Subcutaneous adipose tissue (tissue), 4 donors: Measurements from ENCODE around the gene ZNF207. TPM values are rescaled to one million over a fixed set of nuclear protein-coding genes. Genes with fewer than 3 reads are reported as not detected.

Experiments used
- total RNA-seq, 4 donors: library from RNA; depleted of rRNA; stranded (reverse); fragments of >200 nt; gene quantifications; one replicate each; pipeline ENCODE4 v1.1.0, GENCODE V29; 2016
- TF ChIP-seq, protein P1 (sequence below): fragments of 450-650 bp; IDR thresholded peaks from one replicate; pipeline ENCODE4 v1.5.1; 2016; ENCODE audit warnings: low read depth, mild to moderate bottlenecking, control low read depth, antibody characterized with exemption, moderate library complexity

The ZNF207 gene
- total RNA-seq, 4 donors from 2014 or later = 131 to 197 (median 147) TPM

DNA sequence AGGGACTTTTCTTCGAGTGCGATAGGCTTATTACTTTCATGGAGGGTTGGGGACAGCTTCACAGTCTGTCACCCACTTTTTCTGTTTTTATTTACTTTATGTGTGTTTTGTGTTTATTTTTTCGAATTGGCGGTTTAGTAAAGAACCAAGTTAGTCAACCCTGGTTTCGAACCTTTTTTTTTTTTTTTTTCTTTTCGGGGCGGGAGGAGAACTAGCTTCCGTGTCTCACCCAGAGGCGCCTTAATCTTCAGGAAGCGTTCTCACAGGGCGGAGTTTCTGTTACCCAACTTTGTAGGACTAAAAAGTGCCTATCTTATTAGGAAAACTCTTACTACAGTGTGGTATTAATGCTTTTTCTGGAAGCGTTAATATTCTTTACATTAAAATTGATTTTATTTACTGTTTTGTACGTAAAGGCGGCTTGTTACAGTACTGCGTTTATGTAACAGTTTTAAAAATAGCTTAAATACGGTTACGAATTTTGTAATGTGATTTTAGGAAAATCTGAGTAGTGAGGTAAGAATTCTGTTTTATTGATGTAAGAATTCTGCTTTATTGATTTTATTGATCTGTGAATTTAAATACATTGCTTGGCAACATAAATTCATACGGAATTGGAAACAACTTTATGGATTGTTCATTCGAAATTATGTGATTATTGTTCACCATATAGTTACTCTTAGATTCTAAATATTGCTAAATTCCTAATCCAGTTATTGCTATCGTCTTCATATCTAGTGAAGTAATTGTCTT lies 885 bp downstream of the ZNF207 start:
- TF ChIP-seq, protein P1, sequence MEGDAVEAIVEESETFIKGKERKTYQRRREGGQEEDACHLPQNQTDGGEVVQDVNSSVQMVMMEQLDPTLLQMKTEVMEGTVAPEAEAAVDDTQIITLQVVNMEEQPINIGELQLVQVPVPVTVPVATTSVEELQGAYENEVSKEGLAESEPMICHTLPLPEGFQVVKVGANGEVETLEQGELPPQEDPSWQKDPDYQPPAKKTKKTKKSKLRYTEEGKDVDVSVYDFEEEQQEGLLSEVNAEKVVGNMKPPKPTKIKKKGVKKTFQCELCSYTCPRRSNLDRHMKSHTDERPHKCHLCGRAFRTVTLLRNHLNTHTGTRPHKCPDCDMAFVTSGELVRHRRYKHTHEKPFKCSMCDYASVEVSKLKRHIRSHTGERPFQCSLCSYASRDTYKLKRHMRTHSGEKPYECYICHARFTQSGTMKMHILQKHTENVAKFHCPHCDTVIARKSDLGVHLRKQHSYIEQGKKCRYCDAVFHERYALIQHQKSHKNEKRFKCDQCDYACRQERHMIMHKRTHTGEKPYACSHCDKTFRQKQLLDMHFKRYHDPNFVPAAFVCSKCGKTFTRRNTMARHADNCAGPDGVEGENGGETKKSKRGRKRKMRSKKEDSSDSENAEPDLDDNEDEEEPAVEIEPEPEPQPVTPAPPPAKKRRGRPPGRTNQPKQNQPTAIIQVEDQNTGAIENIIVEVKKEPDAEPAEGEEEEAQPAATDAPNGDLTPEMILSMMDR = no peak

DNA sequence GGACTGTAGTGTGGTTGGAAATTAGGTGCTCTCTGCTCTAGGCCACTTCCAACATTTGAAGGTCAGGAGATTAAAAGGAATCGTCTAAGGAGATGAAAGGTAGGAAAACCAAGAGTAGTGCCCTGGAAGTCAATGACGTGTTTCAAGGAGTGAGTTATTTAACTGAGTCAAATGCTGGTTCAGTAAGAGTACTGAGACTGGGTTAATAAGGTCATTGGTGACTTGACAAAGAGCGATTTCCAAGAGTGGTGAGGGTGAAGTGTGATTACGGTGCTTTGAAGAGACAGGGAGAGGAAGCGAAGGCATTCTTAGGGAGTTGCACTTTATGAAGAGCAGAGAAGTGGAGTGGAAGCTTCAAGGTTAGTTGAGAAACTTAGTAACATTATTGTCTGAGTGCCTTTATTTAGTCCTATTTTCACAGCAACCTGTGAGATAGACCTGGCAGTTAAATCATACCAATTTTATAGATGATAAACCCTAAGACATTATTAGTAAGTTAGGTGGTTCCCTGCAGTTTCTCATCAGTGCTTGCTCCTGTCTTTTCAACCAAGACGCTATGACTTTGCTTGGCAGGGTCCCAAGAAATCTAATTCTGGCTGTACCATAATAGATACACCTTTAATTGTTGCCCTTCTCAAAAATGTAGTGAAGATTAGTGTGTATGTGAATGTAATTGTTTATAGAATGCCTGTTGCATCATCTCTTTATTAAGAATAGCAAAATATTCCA lies 5.9 kb downstream of the ZNF207 start:
- TF ChIP-seq, protein P1 = no peak

DNA sequence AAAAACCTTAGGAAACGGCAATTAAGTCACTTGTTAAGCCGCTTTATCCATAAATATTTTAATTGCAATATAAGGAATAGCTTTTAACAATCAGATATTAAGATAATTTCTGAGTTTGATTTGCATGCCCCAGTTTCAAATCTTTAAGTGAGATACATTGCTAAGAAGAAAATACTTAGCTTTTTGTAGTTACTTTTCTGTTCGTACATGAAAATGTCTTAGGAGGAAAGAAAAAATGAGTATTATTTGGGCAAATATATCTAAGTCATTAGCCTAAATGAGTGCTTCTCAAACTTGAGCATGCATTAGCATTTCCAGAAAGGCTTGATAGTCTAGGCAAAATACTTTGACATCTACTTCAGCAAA lies 6.4 kb downstream of the ZNF207 start:
- TF ChIP-seq, protein P1 = no peak

DNA sequence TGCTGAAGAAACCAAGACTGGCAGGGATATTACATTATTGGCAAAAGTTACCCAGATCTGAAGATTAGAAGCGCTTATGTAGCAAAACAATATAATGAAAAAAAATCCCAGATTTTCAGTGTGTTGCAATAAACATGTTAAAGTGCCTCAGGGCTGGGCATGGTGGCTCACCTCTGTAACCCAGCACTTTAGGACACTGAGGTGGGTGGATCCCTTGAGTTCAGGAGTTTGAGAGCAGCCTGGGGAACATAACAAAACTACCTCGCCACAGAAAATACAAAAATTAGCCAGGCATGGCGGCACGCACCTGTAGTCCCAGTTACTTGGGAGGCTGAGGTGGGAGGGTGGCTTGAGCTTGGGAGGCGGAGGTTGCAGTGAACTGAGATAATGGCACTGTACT lies 6.8 kb downstream of the ZNF207 start:
- TF ChIP-seq, protein P1 = no peak

DNA sequence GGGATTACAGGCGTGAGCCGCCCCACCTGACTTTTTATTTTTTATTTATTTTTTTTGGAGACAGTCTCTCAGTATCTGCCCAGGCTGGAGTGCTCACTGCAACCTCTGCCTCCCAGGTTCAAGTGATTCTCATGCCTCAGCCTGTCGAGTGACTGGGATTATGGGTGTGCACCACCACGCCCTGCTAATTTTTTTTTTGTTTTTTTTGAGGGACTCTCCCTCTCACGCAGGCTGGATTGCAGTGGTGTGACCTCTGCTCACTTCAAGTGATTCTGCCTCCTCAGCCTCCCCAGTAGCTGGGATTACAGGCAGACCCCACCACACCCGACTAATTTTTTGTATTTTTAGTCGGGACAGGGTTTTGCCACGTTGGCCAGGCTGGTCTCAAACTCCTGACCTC lies 7.7 kb downstream of the ZNF207 start:
- TF ChIP-seq, protein P1 = no peak

DNA sequence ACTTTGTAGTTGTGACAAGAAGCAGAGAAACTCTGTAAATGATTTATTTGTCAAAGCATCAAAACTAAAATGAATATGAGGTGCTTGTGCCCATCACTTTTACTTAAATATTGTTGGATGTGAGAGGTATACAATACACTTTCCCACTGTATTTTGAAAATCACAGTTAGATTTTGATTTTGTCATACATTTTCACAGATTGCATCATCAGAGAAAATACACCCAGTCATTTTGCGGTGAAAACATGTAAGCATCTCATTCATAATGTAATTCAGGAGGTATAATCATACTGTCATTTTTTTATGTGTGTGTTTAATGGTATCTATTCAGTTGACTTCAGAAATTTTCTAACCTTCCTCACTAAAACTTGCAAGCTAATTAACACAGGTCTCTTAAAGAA lies 11.3 kb downstream of the ZNF207 start:
- TF ChIP-seq, protein P1 = no peak

DNA sequence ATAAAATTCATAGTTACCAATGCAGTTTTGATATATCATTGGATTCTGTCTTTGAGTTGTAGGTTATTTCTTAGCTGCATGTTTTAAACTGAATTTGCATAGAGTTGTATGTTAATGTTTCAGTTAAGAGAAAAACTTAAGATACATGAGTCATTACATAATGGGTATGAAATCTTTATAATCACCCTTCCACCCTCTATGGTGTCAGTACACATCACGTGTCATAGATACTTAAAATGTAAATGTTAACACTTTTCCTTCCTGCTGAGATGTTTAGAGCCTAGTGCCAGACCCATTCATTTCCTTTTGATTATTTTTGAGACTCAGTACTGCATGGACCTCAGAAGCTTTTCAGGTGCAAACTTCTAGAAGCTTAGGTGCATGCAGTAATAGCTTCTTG lies 20.5 kb downstream of the ZNF207 start:
- TF ChIP-seq, protein P1 = no peak
